ENCODE results near the gene SPTBN4. TPM values are rescaled to one million over a fixed set of nuclear protein-coding genes. Genes with fewer than 3 reads are reported as not detected.

Gene SPTBN4
- total RNA-seq, 1 donor from 2014 or later = 1.5 TPM

- TF ChIP-seq, protein P1, sequence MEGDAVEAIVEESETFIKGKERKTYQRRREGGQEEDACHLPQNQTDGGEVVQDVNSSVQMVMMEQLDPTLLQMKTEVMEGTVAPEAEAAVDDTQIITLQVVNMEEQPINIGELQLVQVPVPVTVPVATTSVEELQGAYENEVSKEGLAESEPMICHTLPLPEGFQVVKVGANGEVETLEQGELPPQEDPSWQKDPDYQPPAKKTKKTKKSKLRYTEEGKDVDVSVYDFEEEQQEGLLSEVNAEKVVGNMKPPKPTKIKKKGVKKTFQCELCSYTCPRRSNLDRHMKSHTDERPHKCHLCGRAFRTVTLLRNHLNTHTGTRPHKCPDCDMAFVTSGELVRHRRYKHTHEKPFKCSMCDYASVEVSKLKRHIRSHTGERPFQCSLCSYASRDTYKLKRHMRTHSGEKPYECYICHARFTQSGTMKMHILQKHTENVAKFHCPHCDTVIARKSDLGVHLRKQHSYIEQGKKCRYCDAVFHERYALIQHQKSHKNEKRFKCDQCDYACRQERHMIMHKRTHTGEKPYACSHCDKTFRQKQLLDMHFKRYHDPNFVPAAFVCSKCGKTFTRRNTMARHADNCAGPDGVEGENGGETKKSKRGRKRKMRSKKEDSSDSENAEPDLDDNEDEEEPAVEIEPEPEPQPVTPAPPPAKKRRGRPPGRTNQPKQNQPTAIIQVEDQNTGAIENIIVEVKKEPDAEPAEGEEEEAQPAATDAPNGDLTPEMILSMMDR (IDR thresholded peaks at IDR 0.05) = no peak
- peaks cover 34% of the 10 kb centered on the region for H3K4me1 ChIP-seq
- H3K9me3 ChIP-seq = no peaks in the 10 kb centered on the region
- no peak overlapping the region for H3K27ac ChIP-seq
- H3K27me3 ChIP-seq = peaks cover 46% of the 10 kb centered on the region
- H3K4me3 ChIP-seq = peak overlapping the region; percentile 21
- peak; percentile 86 for DNase-seq
- intact Hi-C loops (cut with DNase I) = loop anchor here (5.0 kb wide), 1 partner anchor 69 kb away; no protein-coding TSS in a partner anchor
- ATAC-seq = peak; percentile 61
- no peaks in the 10 kb centered on the region for H3K36me3 ChIP-seq
Measured at GRCh38 chr19:40596608-40597328, 130.0 kb downstream of the SPTBN4 start.

- ATAC-seq (no peak), DNase-seq (no peak)
- peak overlapping the region; percentile 21 for H3K4me3 ChIP-seq
- peaks cover 49% of the 10 kb centered on the region for H3K27me3 ChIP-seq
- H3K36me3 ChIP-seq = no peaks in the 10 kb centered on the region
- TF ChIP-seq, protein P1 (IDR thresholded peaks at IDR 0.05) = no peak
- intact Hi-C loops (cut with DNase I) = loop anchor here (5.0 kb wide), 1 partner anchor 70 kb away; no protein-coding TSS in a partner anchor
- peaks cover 37% of the 10 kb centered on the region for H3K4me1 ChIP-seq
- H3K9me3 ChIP-seq = no peaks in the 10 kb centered on the region
- H3K27ac ChIP-seq = no peak overlapping the region
Measured at GRCh38 chr19:40597329-40597838, 130.6 kb downstream of the SPTBN4 start.

DNA sequence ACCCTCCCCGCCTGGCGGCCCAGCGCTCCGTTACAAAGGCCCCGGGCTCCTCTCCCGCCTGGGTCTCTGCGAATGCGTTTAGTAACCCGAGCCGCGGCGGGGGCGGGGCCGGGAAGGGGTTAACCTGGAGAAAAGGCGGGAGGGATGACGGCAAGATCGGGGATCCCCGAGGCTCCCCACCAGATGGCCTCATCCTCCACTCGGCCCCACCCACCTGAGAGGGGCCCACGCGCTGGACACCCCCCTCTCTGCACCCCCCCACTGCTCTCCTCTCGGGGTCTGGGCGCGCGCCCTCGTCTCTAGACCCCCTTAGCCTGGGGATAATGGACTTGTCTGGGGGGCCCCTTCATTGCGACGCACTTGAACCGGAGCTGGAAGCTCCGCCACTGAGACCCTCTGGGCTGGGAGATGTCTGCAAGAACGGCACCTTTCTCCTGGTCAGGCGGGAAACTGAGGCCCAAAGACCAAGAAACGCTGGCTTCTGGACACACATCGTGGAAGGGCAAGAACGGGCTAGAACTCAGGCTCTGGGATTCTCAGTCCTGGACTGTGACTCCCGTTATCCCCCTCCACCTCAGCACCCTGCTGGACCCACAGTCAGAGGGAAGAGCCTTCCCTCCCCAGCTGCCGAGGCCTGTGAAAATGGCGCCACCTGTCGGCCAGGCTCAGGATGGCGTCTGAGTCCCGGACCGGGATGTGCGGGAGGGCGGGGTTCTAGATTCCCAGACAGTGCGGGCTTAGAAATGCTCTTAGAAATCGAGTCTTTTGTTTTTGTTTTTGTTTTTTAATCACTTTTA is 131.5 kb downstream of the SPTBN4 start:
- TF ChIP-seq, protein P1 (IDR thresholded peaks at IDR 0.05) = peak; percentile 97
- peak; percentile 82 for ATAC-seq
- peaks cover 44% of the 10 kb centered on the region for H3K4me1 ChIP-seq
- no peak overlapping the region for H3K27ac ChIP-seq
- no peaks in the 10 kb centered on the region for H3K9me3 ChIP-seq
- intact Hi-C loops (cut with DNase I) = loop anchor here (5.0 kb wide), 1 partner anchor 71 kb away; no protein-coding TSS in a partner anchor
- peaks cover 51% of the 10 kb centered on the region for H3K27me3 ChIP-seq
- no peaks in the 10 kb centered on the region for H3K36me3 ChIP-seq
- H3K4me3 ChIP-seq = no peak overlapping the region
- DNase-seq = peak; percentile 92

DNA sequence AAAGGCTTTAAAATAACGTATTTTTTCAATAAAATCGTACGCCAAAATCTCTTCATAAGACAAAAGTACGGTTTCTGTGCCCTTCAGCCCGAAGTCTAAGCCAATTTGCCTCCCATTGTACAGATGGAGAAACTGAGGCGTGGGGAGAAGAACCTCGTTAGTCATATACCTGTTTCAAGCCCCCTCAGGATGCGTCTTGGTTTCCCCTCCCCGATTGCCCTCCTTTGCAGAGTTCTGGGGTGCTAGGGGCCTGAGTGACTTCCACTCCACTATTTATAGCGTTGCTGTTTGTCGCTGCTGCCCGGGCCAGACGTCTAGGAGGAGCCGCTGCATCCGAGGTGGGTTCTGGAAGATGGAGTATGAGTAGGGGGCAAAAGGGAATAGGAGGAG is 132.1 kb downstream of the SPTBN4 start:
- intact Hi-C loops (cut with DNase I) = loop anchor here (5.0 kb wide), 1 partner anchor 72 kb away; no protein-coding TSS in a partner anchor
- ATAC-seq (no peak), DNase-seq (no peak)
- H3K27ac ChIP-seq = no peak overlapping the region
- H3K9me3 ChIP-seq = no peaks in the 10 kb centered on the region
- H3K4me3 ChIP-seq = no peak overlapping the region
- peaks cover 51% of the 10 kb centered on the region for H3K27me3 ChIP-seq
- H3K36me3 ChIP-seq = no peaks in the 10 kb centered on the region
- H3K4me1 ChIP-seq = peaks cover 46% of the 10 kb centered on the region
- TF ChIP-seq, protein P1 (IDR thresholded peaks at IDR 0.05) = no peak

DNA sequence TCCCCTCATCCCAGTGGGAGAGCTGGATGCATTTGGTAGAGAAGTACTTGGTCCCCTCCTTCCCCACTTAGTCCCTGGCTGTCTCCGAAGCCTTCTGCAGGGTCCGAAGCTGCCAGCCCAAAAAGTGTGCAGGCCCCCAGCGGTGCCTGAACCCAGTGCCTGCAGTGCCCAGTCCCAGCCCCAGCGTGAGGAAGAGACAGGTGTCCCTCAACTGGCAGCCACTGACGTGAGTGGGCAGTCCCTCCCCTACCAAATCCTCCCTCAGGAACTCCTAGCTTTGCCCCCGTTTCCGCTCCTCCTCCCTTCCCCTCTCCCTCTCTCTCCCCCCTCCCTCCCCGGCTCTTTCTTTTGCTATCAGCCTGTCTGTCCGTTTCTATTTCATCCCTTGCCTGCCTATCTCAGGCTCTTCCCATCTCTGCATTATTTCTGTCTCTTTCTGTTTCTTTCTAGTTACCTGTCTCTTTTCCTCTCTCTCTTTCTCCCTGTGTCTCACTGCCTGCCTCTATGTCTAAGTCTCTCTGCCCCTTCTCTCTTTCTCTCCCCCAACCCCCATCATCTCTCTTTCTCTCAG is 132.6 kb downstream of the SPTBN4 start:
- Histone ChIP-seq H3K27me3 (peaks cover 51% of the 10 kb centered on the region), H3K9me3 (no peaks in the 10 kb centered on the region), H3K36me3 (no peaks in the 10 kb centered on the region), H3K27ac (peak overlapping the region; percentile 60), H3K4me3 (peak overlapping the region; percentile 16), H3K4me1 (peaks cover 50% of the 10 kb centered on the region)
- no peak for ATAC-seq
- intact Hi-C loops (cut with DNase I) = loop anchor here (5.0 kb wide), 1 partner anchor 72 kb away; no protein-coding TSS in a partner anchor
- no peak for DNase-seq
- TF ChIP-seq, protein P1 (IDR thresholded peaks at IDR 0.05) = no peak
